Retinal pigment epithelial cell (primary cell): ENCODE measurements around the gene MCM9.

ENCODE experiments used
- DNase-seq: peaks from one replicate; pipeline ENCODE4 v3.0.0-alpha.2; 2010; ENCODE audit warnings: low read depth
- H3K4me3 ChIP-seq: 2 replicates; pipeline ENCODE4 v1.5.1; 2011; ENCODE audit warnings: mild to moderate bottlenecking, low read length, control low read depth, moderate library complexity
- TF ChIP-seq, protein P1 (sequence below): conservative IDR thresholded peaks from 2 replicates; pipeline ENCODE4 v1.5.1; 2011; ENCODE audit warnings: low read depth, low read length, control low read depth, inconsistent platforms

MCM9 gene

DNA sequence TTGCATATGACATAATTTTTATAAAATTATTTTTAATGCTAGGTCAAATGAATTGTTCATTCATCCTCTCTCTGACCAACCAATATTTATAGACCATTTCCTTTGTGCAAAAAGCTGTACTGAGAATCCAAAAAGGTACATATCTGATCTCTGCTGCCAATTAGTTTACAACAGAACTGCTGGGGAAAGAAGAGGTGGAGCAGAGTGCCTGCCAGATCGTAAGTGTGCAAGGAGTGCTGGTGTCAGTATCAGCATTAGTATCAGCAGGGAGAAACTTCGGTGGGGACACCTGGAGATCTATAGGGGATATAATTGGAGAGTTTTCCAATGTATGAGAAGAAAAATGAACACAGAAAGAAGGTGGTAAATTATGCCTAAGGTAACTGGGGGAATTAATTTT, 104.3 kb downstream of the MCM9 start:
- no peak overlapping the region for H3K4me3 ChIP-seq
- DNase-seq, result no peak
- TF ChIP-seq, protein P1, sequence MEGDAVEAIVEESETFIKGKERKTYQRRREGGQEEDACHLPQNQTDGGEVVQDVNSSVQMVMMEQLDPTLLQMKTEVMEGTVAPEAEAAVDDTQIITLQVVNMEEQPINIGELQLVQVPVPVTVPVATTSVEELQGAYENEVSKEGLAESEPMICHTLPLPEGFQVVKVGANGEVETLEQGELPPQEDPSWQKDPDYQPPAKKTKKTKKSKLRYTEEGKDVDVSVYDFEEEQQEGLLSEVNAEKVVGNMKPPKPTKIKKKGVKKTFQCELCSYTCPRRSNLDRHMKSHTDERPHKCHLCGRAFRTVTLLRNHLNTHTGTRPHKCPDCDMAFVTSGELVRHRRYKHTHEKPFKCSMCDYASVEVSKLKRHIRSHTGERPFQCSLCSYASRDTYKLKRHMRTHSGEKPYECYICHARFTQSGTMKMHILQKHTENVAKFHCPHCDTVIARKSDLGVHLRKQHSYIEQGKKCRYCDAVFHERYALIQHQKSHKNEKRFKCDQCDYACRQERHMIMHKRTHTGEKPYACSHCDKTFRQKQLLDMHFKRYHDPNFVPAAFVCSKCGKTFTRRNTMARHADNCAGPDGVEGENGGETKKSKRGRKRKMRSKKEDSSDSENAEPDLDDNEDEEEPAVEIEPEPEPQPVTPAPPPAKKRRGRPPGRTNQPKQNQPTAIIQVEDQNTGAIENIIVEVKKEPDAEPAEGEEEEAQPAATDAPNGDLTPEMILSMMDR, result no peak

DNA sequence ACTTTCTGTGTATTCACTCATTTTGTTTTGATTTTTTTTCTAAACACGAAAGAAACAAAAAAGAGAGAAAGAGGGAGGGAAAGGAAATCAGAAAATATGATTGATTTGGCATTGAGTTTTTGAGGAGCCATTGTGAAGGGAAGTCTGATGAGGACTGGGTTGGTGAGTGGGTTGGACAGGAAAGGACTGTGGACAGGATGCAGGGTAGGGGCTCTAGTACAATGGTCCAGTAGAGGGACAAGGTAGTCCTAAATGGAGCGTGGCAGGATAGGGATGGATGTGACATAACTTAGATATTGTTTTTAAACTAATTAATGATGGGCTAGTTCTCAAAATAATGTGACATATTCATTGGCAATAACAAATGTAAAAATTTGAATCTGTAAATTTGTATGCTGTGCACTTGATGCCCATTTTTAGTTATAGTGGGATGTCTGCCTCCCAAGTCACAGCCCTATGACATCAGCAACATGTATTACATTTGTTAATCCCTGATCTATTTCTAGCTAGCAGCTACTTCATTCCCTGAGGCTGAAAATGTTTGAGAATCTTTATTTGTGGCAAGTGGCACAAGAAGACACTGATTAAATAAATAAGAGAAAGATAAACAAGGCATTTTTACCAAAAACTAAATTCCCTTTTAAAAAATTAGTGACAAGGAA, 105.0 kb downstream of the MCM9 start:
- H3K4me3 ChIP-seq, result no peak overlapping the region
- DNase-seq, result no peak

DNA sequence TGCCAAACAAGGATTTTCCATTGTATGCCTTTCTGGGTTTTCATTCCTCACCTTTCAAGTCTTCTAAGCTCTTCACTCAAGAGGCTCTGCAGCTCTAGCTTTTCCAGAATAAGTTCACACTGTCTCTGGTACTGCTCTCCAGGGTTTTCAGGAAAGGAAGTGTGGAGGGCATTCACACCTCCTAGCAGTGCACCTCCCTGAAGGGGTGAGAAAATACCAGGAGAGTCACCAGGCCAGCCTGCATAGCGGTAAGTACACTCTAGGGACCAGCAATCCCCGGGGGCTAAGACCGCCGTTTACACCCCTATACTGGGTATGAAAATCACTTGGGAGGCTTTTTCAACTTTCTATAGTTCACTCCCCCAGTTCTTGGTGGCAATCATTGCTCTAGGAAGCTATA, 108.9 kb downstream of the MCM9 start:
- no peak overlapping the region for H3K4me3 ChIP-seq
- TF ChIP-seq, protein P1, result no peak
- no peak for DNase-seq

More for the DNA sequence above, 105.0 kb downstream of the MCM9 start:
- TF ChIP-seq, protein P1, result no peak

DNA sequence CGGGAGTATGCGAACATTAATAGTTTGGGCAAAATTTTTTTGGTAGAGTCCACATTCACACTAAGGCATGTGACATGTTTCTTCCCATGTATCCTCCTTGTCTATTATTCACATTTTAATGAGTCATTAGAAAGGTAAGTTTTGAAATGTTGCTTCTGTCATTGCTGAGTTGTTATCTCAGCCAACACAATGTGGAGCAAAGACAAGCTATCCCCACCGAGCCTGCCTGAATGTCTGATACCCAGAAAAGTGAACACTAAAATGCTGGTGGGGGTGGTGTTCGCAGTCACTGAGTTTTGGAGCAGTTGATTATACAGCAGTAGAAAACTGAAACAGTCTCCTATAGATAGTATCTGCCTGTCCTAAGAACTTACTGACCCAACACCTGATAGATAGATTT, 109.3 kb downstream of the MCM9 start:
- no peak for DNase-seq
- TF ChIP-seq, protein P1, result no peak
- H3K4me3 ChIP-seq, result no peak overlapping the region

DNA sequence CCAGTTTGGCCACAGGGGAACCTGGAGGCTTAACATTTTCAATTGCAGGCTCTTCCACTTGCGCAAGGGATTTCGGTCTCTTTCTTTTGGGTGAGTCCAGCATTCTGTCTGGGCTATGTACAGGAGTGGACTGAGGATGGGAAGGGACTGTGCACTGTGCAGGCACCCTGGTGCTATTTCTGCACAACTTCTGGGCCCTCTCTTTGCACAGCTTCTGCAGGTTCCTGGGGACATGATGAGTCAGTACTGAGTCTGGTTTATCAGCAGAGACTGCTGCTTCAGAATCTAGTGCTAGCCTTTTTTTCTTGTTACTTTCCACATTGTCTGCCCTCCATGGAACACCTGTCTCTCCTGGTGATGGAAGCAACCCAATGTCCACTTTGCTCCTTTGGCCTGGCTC, 119.5 kb downstream of the MCM9 start:
- TF ChIP-seq, protein P1, result no peak
- H3K4me3 ChIP-seq, result no peak overlapping the region

DNA sequence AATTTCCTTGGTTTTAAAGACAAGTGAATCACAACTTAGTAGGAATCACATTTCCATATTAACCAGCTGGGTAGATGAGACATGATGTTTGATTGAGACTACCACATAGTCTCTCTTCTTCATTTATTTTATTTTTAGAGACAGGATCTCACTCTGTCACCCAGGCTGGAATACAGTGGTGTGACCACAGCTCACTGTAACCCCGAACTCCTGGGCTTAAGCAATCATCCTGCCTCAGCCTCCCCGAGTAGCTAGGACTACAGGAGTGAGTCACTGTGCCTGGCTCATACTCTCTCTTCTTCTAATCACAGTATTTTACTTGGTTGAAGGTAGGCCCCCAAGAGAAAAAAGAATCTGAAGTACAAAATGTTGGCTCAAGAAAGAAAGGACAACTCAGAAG, 121.2 kb downstream of the MCM9 start:
- TF ChIP-seq, protein P1, result no peak
- H3K4me3 ChIP-seq, result no peak overlapping the region
- no peak for DNase-seq

More for the DNA sequence above, 119.5 kb downstream of the MCM9 start:
- no peak for DNase-seq

DNA sequence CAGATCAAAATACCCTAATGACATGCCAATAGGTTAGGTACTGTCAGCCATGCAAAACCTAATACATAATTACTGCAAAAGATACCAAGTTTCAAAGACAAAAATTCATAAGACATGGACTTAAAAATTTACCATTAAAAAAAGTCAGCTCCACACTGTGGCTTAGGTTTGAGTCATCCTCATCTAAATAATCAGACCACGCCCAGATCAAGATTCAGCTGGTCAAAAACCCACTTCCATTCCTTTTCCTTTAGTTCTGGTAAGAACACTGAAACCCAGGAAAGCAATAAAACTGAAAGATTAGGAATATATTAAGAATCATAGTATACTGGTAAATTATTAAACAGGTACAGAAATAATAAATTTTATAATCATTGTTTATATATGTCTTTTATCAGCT, 122.0 kb downstream of the MCM9 start:
- TF ChIP-seq, protein P1, result no peak
- no peak for DNase-seq
- H3K4me3 ChIP-seq, result no peak overlapping the region
